GM12892 (cell line): ENCODE measurements around the gene DHX9.

Experiments
- POLR2A ChIP-seq: IDR thresholded peaks from 2 replicates; pipeline ENCODE4 v1.6.1; 2011; ENCODE audit warnings: low read depth, low read length, control low read depth
- POLR2AphosphoS5 ChIP-seq: IDR thresholded peaks from 2 replicates; pipeline ENCODE4 v1.6.1; 2011; ENCODE audit warnings: low read depth, low read length, control low read depth

DNA sequence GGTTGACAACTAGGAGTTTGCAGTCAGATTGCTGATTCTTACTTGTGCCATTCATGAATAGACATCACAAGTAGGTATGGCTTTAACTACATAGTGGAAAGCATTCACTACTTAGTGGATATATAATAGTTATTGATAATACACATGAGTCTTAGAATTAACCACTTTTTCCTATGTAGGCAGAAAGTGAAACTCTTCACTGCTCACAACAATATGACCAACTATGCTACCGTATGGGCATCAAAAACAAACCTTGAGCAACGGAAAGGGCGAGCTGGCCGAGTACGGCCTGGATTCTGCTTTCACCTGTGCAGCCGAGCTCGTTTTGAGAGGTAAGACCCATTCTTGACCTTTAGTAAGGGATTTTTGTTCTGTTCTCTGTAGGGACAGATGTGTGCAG is 38.7 kb downstream of the DHX9 start:
- TF ChIP-seq POLR2AphosphoS5 (0 out of 2 replicates have a peak, but pooled peaks have one; percentile 25), POLR2A (no peak)
